Ecto neural progenitor cell (in vitro differentiated cells): ENCODE results near the gene MACROD2.

Source experiments
- DNase-seq: peaks from one replicate; pipeline ENCODE4 v3.0.0-alpha.2; 2018; ENCODE audit warnings: low spot score

The MACROD2 gene

GRCh38 chr20:14589383-14589782, 594.1 kb downstream of the MACROD2 start:
- no peak for DNase-seq

DNA sequence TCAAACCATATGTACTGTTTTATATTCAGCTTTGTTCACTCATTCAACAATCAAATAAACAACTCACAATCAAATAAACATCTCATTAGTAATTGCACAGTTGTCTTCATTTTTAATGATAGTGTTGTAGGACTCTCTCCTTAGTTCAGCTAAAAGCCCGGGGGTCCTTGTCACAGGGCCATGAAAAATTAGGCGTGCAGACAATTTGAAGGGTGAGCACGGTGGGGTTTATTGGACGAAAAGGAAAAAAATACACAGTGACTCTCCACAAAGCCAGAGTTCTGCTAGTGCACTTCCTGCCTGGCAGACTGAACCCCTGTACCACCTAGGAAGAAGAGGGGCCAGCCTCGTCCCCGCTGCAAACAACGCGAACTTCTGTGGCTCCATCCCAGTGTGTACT, 599.7 kb downstream of the MACROD2 start:
- no peak for DNase-seq

DNA sequence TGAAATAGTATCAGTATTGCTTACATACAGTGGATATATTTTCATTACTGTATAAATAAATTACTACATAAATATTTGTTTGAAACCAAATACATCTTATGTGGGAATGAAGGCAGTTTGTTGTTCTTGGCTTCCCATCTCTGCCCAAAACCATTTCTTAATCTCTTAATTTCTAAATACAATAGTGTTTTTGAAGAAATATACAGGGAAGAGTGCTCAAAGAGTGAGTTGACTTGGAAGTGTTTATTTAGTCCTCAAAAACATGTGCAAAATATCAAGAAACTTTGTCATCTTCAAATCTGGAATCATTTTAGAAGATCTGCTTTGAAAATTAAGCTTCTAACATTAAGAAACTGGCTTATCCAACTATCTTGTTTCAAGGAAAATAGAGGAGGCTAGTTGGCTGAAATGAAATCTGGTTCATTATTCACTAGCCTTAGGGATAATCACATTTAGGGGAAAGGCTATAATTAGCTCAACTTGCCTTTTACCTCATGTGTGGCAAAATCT, 601.9 kb downstream of the MACROD2 start:
- DNase-seq = no peak

- no peak for DNase-seq
Observed at GRCh38 chr20:14599613-14600012, 604.3 kb downstream of the MACROD2 start.

DNA sequence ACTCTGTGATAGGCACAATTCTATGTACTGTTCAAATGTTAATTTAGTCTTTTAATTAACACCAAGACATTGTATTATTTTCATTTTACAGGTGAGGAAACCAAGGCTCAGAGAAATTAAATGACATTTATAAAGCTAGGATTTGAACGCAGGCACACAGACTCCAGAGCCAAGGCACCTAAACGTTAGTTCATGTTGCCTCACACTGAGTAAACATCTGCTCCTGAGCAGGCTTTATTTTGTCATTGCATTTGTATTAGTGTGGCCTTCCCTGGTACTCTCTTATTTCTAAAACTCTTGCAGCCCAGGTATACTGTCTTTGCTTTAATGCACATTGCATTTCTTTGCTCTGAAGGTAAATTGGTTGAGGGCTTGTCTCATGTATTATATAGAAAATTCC, 605.2 kb downstream of the MACROD2 start:
- no peak for DNase-seq

DNA sequence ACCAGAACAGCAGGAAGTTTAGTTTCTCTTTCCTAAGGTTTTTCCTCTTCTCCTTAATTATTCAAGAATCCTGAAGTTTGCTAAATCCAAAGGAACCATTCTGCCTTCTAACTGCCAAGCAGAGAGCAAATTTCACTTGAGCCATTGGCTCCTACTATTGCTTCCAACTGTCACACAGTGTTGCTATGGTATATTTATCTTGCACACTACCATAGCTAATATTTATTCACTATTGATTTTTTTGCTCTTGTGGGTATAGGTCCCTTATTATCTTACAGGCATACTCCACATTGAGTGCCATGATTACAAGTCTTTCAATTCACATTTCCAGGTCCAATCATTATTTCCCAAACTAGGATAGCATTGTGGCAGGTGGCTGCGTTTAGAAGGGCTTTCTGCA, 608.8 kb downstream of the MACROD2 start:
- DNase-seq = no peak

GRCh38 chr20:14609328-14610221, 614.3 kb downstream of the MACROD2 start:
- DNase-seq = no peak

DNA sequence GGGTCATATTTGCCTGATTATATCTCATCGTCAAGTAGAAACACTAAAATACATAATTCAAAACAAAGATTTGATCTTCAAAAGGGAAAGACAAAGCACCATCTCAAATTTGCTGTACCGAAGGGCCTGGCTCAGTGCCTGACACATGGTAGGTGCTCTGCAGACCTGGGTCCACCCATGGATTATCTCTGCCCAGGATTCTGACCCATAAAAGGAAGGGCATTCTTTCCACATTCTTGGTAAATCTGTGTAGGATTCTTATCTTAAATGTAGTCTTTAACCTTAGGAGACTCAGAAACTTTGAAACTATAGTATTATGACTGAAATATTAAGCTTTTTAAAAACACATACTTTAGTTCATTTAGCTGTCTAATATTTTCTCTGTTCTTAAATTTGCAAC, 616.2 kb downstream of the MACROD2 start:
- DNase-seq = no peak

DNA sequence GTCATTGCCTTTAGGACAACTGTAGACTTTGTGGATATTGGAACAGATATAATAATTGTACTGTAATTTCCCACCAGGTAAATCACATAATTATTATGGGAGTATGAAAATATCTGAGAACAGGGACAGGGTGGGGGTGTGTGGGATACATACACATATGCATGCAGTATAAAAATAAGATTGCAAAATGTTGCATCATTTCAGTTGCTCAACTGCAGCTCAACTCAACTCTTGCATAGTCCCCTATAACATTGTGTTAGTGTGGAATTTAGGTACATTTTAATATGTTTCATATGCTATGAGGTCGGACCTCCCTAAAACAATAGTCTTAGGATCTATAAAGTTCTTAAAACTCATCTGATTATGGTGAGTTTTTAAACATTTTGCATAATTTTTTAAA, 617.1 kb downstream of the MACROD2 start:
- DNase-seq = no peak

GRCh38 chr20:14616003-14616402, 620.7 kb downstream of the MACROD2 start:
- no peak for DNase-seq

GRCh38 chr20:14617123-14617522, 621.8 kb downstream of the MACROD2 start:
- no peak for DNase-seq

- DNase-seq = no peak
Observed at GRCh38 chr20:14619411-14619810, 624.1 kb downstream of the MACROD2 start.

DNA sequence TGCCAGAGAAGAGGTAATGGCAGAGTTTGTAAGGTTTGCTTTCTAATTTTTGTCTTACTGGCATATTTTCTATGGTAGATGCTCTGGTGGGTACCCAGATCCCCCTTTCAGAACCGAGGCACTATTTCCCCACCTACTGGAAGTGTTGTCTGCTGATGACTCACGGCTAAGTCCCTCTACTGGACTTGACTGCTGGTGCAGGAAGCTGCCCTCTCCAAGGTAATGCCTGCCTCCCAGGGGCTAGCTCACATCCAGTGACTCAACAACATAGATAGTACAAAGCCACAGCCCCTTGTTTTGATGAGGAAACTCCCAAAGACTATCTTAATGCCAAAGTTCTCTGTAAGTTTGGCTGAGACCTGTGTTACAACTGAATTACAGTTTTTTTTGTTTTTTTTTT, 627.5 kb downstream of the MACROD2 start:
- no peak for DNase-seq

GRCh38 chr20:14631011-14631410, 635.7 kb downstream of the MACROD2 start:
- no peak for DNase-seq

GRCh38 chr20:14632906-14633305, 637.6 kb downstream of the MACROD2 start:
- no peak for DNase-seq

- DNase-seq = no peak
Observed at GRCh38 chr20:14633507-14633906, 638.2 kb downstream of the MACROD2 start.

DNA sequence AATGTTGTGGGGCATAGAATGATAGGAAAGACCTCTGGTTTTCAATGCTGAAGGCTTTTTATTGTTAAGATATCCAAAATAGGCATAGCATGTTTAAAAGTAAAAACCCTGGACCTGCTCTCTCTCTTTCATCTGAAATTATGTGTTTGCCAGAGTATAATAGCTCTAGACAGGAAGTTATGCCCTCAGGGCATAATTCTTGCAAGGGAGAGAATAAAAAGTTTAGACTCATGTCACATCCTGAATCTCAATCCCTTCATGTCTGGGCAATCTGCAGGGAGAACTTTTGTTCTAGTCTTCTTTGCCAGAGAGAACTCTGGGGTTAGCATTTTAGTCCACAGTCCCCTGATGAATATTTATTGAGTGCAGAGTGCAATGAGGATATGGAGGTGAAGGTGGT, 639.3 kb downstream of the MACROD2 start:
- no peak for DNase-seq

GRCh38 chr20:14637441-14637840, 642.1 kb downstream of the MACROD2 start:
- no peak for DNase-seq

DNA sequence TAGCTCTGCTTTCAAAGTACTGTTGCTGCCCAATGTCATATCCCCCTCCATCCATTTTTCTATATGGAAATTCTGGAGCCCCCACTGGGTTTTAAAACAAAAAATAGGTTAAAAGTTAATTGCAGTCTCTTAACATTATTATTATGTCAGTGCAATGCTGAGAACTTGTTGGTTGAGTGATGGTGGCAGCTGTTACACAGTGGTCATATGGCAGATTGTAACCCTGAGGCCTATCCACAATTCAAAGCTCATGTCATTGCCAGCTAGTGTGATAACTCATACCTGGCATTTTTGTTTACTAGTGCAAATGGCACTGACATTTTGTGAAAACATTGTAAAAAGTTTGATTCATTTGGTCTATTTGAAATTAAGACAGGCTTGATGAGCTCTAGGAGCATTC, 647.8 kb downstream of the MACROD2 start:
- DNase-seq = no peak

DNA sequence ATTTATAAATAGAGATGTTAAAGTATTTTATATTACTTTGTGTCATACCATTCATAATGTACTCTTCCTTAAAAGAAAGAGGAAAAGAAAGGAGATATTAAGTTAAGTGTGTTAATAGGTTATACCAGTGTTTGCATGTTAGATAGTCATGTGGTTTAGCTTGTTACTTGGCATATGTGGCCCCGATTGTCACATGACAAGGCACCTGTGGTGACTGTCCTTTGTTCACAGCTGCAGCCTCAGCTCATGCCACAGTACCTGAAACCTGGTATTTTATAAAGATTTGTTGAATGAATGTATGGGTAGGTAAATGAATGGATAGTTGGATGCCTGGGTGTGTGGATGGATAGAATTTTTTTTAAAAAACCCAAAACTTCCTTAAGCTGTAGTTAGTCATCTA, 648.2 kb downstream of the MACROD2 start:
- no peak for DNase-seq

- DNase-seq = no peak
Observed at GRCh38 chr20:14644306-14645097, 649.2 kb downstream of the MACROD2 start.

- no peak for DNase-seq
Observed at GRCh38 chr20:14647016-14647415, 651.7 kb downstream of the MACROD2 start.

GRCh38 chr20:14649662-14650061, 654.3 kb downstream of the MACROD2 start:
- no peak for DNase-seq
